CD4-positive, alpha-beta T cell treated with Interleukin-21 for 1 hour (primary cell): Measurements from ENCODE around the gene CNTN4.
"Not testable (repeated sequence)": the region's sequence is repeated elsewhere in the genome, so short reads cannot be mapped to it uniquely, and the experiment has no call there.

Experiments
- DNase-seq: peaks from one replicate; pipeline ENCODE4 v3.0.0-alpha.2; 2020

Gene CNTN4

DNA sequence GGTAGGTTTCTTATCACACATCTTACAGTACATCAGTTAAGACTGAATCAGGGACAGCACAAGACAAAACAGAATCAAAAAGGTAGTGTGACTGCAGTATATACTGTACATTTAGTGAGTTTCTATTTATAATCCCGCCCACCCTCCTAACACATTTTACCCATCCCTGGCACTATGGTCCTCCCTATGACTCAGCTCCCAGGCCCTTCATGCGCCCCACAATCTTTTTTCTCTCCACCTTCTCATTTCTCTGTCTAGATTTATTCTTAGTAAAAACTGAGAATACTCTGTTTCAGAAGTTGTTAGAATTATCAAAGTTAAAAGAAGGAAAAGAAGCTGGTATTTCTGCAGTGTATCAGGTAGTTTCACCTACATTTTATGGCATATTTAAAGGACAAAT is 427.3 kb downstream of the CNTN4 start:
- DNase-seq, result no peak

DNA sequence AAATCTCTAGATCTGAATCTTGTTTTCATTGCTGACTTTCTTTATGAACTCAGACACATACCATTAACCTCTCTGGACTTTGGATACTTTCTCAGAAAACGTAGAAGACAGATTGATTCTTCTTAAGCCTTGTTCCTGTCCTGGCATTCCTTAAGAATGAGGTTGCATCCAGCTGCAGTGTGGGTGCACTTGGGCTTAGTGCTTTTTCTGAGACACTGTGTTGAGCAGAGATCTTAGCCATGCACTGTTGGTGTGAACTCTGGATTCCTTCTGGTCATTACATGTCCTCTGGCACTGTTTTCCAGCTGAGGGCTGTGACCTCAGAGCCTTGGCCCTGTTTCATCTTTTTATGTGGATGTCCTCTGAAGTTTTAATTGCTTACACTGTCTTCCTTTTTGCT is 428.3 kb downstream of the CNTN4 start:
- no peak for DNase-seq

DNA sequence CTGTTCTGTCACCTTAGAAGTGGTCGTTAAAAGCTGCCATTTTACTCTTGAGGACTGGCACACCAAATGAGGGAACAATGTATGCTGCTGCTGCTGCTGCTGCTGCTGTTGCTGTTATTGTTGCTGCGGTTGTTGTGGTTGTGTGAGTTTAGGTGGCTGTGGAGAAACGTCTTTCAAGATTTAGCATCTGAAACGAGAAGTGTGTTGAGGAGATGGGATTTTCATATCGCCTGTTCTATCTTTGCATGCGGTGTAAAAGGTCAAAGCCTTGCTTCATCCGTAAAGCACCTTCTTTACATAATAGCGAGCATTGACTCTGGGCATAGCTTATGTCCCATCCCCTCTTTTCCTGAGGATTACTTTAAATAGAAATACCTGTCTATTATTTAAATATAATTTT is 428.7 kb downstream of the CNTN4 start:
- DNase-seq, result not testable (repeated sequence)

- not testable (repeated sequence) for DNase-seq
Observed at GRCh38 chr3:2534767-2535166, 436.1 kb downstream of the CNTN4 start.

GRCh38 chr3:2535206-2535605 is 436.5 kb downstream of the CNTN4 start:
- no peak for DNase-seq

DNA sequence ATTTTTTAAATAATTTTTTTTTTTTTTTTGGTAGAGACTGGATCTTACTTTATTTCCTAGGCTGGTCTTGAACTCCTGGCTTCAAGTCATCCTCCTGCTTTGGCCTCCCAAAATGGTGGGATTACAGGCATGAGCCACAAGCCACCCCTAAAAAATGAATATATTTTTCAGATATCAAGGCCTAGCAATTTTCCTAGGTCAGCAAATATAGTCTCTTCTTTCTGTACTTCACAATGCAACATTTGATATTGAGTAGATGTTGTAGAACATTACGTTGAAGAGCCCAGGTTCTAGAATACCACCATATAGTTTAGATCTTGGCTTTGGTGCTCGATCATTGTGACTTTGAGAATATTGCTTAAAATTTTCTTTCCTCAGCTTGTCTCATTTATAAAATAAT is 437.9 kb downstream of the CNTN4 start:
- no peak for DNase-seq

DNA sequence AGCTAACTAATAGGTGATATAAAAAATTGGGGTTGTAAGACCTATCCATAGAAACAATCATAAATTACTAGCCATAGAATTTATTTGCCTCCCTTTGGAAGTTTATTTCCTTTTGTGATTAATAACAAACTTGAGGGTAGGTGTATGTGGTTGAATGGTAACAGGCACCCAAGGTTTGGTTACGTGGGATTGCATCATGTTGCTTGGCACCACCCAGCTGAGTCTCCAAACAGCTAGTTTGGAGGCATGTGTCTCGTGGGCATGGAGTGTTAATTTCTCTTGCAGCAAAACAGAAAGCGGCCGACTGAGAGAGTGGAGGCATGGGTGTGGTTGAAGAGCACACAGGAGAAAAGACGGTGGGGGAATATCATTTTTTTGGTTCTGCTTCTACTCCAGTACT is 441.4 kb downstream of the CNTN4 start:
- no peak for DNase-seq

DNA sequence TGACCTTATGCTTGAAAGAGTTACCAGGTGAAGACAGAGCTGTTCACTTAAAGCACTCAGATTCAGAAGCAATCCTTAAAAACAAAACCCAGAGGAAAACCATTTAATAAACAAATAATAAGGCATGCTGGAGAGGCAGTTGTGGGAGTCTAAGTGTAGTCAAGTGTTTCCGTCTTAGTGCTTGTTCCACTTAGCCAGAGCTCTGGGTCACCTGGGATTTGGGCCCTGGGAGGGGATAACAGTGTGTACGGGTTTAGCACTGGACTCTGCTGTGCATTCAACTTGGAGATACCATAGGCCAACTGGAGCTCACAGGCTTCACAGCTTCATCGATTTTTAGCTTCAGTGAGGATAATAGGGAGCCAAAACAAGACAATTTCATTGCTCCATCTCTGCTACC is 444.6 kb downstream of the CNTN4 start:
- DNase-seq, result no peak

DNA sequence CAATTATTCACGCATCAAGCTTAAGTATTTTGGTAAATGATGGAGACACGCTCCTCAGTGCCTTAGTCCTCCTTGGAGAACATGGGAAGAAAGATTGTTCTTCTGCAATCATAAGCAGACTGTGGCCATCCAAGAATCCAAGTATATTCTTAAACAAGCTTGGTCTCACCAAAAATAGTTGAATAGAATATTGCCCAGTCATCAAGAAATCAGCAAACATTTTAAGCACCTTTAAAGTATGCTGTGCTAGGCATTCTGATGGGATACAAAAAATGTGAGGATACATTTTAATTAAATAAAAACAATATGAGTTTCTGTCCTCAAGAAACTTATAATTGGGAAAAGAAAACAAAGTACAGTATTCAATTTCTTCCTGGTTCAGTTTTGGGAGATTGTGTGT is 445.5 kb downstream of the CNTN4 start:
- no peak for DNase-seq

DNA sequence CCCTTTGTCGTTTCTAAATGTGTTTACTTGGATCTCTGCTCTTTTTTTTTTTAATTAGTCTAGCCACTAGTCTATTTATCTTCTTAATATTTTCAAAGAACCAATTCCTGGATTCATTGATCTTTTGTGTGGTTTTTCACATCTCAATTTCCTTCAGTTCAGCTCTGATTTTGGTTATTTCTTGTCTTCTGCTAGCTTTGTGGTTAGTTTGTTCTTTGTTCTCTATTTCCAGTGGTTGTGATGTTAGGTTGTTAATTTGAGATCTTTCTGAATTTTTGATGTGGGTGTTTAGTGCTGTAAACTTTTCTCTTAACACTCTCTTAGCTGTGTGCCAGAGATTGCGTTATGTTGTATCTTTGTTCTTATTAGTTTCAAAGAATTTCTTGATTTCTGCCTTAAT is 446.1 kb downstream of the CNTN4 start:
- no peak for DNase-seq

- no peak for DNase-seq
Observed at GRCh38 chr3:2547049-2547448, 448.4 kb downstream of the CNTN4 start.

GRCh38 chr3:2554656-2555055 is 456.0 kb downstream of the CNTN4 start:
- DNase-seq, result no peak

- DNase-seq, result no peak
Observed at GRCh38 chr3:2558796-2559195, 460.1 kb downstream of the CNTN4 start.

GRCh38 chr3:2567451-2567850 is 468.8 kb downstream of the CNTN4 start:
- DNase-seq, result no peak

- DNase-seq, result no peak
Observed at GRCh38 chr3:2568156-2568555, 469.5 kb downstream of the CNTN4 start.

DNA sequence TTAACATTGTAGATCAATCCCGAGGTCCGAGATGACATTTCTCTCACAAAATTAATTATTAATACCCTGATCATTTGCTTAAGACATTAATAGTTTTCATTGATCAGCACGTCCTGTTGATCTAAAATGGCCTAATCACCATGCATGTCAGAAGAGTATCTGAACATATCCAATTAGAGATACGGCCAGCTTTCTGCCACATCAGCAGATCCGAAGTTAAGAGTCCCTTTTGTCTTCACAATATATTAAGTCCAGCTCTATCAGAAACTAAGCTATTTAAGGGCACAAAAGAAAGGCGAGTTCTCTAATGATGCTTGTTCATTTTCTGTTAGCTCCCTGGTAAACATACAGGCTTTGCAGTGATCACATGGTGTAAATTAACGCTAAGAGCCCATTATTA is 470.3 kb downstream of the CNTN4 start:
- DNase-seq, result no peak

- no peak for DNase-seq
Observed at GRCh38 chr3:2577571-2577970, 478.9 kb downstream of the CNTN4 start.

DNA sequence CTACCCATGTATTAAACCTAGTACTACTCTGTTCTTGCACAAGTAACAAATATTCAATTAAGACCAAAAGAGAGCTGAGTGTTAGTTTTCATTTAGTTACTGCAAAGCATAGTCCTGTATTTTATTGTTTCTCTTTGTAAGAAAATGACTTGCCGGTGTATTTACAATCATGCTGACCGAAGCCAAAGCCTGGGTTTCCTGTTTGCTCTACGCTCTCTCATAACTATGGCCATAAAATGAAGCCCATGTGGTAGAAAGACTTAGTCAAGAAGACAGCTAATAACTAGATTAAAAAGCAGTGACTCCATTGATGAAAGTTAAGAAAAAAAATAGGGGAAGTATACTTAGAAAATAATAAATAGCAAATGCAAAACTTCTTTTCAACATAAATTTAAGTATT is 479.9 kb downstream of the CNTN4 start:
- DNase-seq, result no peak

- DNase-seq, result no peak
Observed at GRCh38 chr3:2579206-2579605, 480.5 kb downstream of the CNTN4 start.

DNA sequence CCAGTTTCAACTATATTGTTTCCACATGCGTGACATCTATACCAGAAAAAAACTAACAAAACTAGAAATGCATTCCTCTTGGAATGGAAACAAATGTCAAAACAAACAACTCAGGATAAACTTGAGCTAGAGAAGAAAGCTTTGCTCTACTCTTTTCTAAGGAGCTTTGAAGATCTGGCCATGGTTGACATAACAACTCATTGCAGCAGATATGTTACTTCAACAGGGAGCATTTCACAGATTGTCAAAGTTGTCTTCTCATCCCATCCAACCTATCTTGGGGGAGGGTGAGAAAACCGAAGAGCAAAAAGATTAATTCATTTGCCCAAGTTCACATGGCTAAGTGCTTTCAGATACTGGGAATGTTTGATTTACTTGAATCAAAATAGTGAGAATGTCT is 484.4 kb downstream of the CNTN4 start:
- DNase-seq, result no peak

DNA sequence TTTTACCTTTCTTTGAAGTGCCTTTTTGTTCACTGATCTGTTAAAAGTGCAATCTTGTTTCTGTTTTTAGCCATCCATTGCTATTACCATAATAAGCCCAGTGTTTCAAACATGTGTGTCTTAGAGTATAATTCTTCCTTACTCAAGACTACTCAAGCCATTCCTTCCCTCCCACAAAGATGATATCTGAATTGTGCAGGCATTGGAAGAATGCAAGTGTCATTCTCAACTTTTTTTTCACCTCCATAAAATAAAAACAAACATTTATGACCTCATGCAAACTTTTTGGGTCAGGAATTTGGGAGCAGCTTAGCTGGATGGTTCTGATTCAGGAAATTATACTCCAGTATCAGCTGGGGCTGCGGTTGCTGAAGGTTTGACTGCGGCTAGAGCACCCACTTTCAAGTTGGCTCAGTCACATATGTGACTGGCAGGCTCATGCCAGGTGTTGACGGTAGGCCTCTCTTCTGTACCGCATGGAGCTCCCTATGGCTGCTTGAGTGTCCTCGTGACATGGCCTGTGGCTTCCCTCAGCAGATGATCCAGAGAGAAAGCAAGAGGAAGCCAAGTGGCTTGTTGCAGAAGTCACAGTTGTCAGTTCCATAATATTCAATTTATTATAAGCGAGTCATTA is 490.8 kb downstream of the CNTN4 start:
- DNase-seq, result no peak

DNA sequence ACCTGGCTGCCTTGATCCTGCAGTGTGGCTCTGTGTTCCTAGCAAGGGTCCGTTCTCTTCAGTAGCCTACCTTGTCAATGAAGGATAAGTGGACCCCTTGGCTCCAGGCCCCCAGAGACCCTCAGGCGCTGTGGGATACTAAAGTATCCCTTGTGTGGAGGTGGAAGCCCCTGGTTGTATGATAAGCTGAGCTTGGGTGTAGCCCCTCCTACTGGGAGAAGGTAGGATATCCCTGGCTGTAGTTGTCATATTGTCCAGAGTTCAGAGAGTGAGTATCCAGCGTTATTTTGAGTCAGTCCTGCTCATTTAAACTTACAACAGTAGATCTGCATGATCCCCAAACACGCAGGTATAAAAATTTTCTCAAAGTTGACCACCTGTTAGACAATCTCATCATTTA is 496.8 kb downstream of the CNTN4 start:
- DNase-seq, result no peak

- no peak for DNase-seq
Observed at GRCh38 chr3:2597615-2598014, 498.9 kb downstream of the CNTN4 start.

- no peak for DNase-seq
Observed at GRCh38 chr3:2599471-2599870, 500.8 kb downstream of the CNTN4 start.

GRCh38 chr3:2603692-2604289 is 505.1 kb downstream of the CNTN4 start:
- DNase-seq, result no peak
